GM12873 (cell line): Measurements from ENCODE around the gene KLF15.

ENCODE experiments used
- CTCF ChIP-seq: IDR thresholded peaks from 2 replicates; pipeline ENCODE4 v1.5.1; 2012; ENCODE audit warnings: low read depth, mild to moderate bottlenecking, moderate library complexity, low read length, control low read depth; ENCODE audit not compliant: insufficient read depth; ENCODE audit errors: missing control alignments

The KLF15 gene

GRCh38 chr3:126320517-126321293 is 36.5 kb downstream of the KLF15 start:
- no peak for TF ChIP-seq CTCF

- no peak for TF ChIP-seq CTCF
These were observed 37.4 kb downstream of the KLF15 start for GRCh38 chr3:126319701-126320295.

GRCh38 chr3:126317029-126317996 is 39.9 kb downstream of the KLF15 start:
- no peak for TF ChIP-seq CTCF

- no peak for TF ChIP-seq CTCF
These were observed 40.7 kb downstream of the KLF15 start for GRCh38 chr3:126316501-126316939.

DNA sequence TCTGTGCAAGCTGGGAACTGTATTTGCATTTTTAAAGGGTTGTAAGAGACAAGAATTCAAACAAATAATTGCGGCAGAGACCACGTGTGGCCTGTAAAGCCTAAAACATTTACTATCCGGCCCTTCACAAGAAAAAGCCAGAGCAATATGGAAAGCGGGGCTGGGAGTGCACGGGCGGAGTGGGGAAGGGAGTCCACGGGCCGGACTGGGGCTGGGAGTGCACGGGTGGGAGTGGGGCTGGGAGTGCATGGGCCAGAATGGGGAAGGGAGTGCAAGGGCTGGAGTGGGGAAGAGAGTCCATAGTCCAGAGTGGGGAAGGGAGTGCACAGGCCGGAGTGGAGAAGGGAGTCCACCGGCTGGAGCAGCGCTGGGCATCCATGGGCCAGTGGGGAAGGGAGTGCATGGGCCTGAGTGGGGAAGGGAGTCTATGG is 41.2 kb downstream of the KLF15 start:
- TF ChIP-seq CTCF = no peak

DNA sequence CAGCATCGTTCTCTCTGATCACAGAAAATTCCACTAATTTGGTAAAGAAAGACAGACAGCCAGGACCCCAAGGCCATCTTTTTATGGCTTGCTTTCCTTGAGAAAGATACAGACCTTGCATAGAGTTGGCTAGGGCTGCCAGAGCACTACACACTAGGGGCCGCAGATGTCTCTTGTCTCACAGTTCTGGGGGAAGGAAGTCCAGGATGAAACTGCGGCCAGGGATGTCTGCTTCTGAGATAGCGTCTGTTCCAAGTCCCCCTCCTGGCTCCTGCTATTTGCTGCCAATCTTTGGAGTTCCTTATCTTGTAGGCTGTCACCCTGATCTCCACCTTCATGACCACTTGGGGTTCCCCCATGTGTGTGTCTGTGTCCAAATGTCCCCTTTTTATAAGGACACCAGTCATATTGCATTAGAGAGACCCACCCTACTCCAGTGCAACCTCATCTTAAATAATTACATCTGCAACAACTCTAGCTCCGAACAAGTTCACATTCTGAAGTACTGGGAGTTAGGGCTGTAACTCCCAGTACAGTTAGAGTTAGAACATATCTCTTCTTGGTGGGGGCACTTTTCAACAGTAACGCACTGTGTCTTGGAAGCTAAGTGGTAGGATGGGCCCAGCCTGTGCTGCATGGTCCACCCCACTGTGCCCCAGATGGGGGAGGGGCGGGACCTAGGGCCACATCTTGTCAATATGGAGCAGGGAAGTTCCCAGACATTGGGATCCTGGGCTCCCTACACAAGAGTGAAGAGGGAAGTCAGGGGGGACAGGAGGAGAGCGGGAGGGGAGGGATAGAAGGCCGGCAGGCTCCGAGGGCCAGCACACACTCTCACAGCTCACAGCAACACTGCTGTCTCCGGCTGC is 42.2 kb downstream of the KLF15 start:
- no peak for TF ChIP-seq CTCF
